NCI-H1092 (cell line): Measurements from ENCODE around the gene B3GALNT2.
"Not testable (repeated sequence)": the region's sequence is repeated elsewhere in the genome, so short reads cannot be mapped to it uniquely, and the experiment has no call there.

Experiments used
- DNase-seq: peaks from one replicate; lab custom pipeline; 2025; lab: John Stamatoyannopoulos, UW

Gene B3GALNT2

DNA sequence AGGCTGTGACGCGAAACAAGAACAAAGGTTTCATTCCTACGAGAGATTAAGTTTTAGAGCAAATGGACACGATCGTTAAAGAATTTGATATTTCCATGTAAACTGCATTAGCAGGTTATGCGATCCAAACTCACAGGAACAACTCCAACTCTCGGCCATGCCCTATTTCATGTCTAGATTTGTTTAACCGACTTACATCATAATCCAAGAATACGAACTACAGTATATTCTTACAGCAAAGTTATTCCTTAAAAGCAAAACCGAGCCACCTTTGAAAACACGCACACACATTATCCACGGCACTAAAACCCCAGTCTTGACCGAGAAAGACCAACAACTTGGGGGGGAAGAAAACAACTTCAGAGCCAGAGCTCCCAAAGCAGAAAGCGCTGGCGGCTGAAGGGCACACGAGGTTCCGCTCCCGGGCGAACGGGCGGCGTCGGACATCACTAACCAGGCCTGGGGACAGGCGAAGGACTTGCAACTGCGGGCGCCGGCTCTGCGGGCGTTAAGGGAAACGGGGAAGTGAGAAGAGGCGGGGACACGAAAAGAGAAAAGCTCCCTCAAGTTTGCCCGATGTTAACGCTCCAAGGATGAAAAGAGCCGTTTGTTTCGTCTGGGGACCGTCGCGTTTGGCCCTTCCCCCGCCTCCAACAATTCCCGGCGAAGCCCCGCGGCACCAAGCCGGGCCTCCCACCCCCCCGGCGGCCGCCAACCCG, 690 bp downstream of the B3GALNT2 start:
- DNase-seq, result peak; percentile 35

DNA sequence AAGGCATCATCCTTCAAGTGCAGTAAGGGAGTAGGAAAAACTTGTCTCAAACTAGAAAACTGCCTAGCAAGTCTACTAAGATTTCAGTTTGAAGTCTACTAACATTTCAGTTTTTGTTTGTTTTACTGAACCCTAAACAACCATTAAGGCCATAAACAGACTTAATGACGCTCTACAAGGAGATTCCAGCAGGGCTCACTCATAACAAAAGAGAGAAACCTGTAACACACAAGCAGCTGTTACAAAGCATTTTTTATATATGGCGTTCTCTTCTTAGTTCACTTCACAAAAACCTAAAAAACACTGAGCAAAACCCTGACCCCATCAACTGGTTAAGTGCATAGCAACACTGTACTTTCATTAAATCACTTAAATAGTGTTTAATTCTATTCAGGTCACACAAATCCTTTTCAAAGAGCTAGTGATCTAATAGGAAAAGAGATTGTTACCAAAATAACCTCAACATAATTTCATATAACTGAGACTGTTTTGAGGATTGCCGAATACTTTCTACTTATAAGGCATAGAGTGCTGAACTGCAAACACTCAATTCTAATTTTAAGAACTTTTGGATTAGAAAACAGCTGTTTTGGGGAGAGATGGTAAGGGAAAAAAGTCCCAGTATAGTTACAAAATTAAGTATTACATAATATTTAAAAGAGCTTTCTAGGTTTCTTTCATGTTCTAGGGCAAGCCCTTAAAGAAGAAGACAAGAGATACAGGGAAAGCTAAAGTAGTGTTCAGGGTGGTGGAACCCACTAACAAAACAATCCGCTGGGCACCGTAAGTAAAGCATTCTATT, 1.4 kb downstream of the B3GALNT2 start:
- no peak for DNase-seq

- no peak for DNase-seq
These were observed 3.2 kb downstream of the B3GALNT2 start for GRCh38 chr1:235500971-235501540.

DNA sequence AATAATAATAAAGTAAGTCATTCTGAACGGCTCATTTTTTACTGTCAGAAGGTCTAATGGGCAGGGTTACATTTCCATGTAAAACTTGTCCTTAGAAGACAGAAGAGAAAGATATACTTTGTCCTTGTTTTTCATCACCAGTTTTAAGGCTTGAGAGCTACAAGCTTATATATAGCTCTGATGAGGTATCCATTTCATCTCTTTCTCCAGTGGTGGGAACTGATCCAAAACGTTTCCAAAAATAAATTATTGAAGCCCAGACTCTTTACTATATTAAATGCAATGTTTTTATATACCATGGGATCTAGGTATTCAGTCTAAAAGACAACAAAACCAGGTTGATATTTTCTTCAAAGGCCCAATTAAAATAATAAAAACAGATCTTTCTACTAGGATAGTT, 8.7 kb downstream of the B3GALNT2 start:
- no peak for DNase-seq

GRCh38 chr1:235495030-235495429, 9.2 kb downstream of the B3GALNT2 start:
- DNase-seq, result no peak

DNA sequence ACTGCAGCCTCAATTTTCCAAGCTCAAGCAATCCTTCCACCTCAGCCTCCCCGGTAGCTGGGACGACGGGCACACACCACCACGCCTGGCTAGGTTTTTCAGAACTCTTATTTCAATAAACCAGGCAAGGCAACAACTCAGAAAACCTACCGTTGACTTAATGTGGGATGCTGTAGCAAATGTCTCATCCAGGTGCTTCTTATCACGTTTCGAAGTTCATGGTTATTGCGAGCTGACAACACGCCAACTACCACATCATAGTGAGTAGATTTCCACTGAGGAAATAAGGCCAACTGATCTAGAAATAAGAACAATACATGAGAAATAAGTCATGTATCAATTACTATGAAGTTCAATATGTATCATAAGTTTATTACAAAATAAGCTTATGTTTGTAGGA, 9.7 kb downstream of the B3GALNT2 start:
- no peak for DNase-seq

- no peak for DNase-seq
These were observed 12.6 kb downstream of the B3GALNT2 start for GRCh38 chr1:235491644-235492043.

GRCh38 chr1:235486321-235486720, 17.9 kb downstream of the B3GALNT2 start:
- no peak for DNase-seq

GRCh38 chr1:235485558-235485957, 18.7 kb downstream of the B3GALNT2 start:
- DNase-seq, result no peak

GRCh38 chr1:235483090-235483489, 21.2 kb downstream of the B3GALNT2 start:
- no peak for DNase-seq

- no peak for DNase-seq
These were observed 30.4 kb downstream of the B3GALNT2 start for GRCh38 chr1:235473806-235474205.

DNA sequence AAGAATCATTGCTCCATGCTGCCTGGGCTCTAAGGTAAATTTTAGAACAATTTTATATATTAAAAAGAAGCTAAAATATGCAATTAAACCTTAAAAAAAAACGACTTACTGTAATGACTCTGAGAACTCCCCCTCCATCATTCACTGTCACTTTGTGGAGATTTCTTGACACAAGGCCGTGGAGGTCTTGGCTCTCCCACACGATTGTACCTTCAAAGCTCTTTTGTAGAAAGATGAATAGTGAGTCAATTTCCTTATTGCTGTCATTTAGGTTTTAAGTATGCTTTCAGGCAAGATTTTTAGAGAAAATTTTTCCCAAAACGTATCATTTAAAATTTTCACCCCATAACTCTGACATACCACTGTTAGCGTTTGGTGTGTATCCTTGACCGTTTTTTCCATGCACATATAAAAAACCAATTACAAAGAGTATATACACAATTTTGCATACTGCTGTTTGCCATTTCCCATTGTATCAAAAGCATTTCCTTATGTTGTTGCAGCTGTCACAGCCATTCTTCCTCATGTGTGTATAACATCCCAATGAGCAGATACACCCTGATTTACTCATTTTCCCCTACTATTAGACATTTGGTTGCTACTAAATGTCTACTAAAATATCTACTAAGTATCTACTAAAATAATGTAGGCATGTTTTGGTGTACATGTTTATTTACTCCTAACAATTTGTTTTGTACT, 33.4 kb downstream of the B3GALNT2 start:
- DNase-seq, result no peak

DNA sequence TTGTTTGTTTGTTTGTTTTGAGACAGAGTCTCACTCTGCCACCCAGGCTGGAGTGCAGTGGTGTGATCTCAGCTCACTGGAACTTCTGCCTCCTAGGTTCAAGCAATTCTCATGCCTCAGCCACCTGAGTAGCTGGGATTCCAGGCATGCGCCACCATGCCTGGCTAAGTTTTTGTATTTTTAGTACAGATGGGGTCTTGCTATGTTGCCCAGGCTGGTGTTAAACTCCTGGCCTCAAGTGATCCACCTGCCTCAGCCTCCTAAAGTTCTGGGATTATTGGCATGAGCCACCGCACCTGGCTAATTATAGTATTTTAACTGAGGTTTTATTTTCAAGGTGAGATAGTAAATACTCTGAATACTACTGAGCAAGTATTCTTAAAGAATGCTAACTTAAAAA, 34.4 kb downstream of the B3GALNT2 start:
- not testable (repeated sequence) for DNase-seq

DNA sequence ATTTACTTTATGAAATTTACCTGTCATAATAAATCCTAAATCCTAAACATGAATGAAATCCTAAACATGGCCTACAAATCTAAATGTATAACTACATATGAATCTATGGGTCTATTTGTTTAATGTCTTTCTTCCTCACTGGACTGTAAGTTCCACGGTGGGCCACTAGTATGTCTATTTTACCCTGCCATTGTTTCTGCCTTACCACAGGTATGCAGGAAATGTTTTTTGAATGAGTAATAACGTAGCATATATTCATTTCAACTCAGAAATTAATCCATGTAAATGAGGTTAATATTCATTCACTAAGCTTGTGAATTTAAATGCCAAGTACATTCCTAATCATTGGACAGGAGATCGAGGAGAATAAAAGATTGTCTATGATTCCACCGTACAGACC, 35.3 kb downstream of the B3GALNT2 start:
- no peak for DNase-seq

DNA sequence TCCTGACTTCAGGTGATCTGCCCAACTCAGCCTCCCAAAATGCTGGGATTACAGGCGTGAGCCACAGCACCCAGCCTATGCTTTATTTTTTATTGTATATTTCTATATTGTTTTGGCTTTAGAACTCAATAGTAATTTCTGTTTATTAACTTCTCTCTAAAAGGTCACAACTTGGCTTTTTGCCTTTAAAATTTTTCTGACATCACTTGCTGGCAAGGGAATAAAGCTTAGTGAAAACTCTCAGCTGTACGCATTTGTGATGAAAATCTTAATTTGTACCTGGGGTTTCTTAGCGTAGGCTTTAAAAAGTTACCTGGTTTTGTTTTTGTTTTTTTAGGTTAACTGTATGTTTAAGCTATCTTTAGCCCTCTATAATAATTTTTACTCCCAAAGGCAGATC, 36.2 kb downstream of the B3GALNT2 start:
- DNase-seq, result no peak

- no peak for DNase-seq
These were observed 39.2 kb downstream of the B3GALNT2 start for GRCh38 chr1:235465066-235465465.

GRCh38 chr1:235462832-235463231, 41.4 kb downstream of the B3GALNT2 start:
- not testable (repeated sequence) for DNase-seq

- DNase-seq, result no peak
These were observed 42.3 kb downstream of the B3GALNT2 start for GRCh38 chr1:235461954-235462353.

DNA sequence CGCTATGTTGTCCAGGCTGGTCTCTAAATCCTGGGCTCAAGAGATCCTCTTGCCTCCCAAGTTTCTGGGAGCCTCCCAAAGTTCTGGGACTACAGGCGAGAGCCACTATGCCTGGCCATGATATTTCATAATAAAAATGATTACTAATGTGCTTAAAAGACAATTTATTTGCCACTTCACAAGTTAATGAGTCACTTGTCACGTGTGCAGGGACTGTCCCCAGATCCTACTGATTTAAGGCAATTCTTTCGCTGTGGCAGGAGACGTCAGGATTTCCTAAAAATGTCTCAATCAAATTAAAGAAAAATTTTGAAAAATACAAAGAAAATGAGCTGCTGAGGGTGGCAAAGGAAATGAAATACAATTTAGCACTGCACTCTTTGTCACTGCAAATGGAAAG, 43.5 kb downstream of the B3GALNT2 start:
- no peak for DNase-seq

DNA sequence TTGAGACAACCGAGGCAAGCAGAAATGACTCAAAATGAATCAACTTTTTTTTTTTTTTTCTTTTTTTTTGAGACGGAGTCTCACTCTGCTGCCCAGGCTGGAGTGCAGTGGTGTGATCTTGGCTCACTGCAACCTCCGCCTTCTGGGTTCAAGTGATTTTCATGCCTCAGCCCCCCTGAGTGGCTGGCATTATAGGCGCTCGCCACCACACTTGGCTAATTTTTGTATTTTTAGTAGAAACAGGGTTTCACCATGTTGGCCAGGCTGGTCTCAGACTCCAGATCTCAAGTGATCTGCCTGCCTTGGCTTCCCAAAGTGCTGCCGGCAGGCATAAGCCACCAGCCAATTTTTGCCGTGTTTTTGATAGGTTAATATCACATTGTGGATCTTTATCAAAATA, 46.4 kb downstream of the B3GALNT2 start:
- not testable (repeated sequence) for DNase-seq

DNA sequence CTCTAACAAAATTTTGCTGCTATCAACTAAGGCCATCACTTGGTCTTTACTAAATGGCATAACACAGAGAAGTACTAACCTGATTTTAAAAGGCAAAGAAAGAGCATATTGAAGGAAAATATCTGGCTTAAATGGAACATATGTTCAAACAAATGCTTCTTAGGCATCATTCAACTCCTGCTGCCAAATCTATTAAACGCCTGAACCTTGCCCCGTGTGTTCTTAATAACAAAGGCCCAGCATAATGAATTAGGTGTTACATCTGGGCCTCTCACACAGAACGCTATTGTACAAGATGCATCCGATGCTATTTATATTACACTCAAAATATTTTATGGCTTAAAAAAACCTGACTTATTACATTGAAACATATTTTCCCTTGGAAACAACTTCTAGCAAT, 48.4 kb downstream of the B3GALNT2 start:
- no peak for DNase-seq

- no peak for DNase-seq
These were observed 49.2 kb downstream of the B3GALNT2 start for GRCh38 chr1:235455097-235455496.

DNA sequence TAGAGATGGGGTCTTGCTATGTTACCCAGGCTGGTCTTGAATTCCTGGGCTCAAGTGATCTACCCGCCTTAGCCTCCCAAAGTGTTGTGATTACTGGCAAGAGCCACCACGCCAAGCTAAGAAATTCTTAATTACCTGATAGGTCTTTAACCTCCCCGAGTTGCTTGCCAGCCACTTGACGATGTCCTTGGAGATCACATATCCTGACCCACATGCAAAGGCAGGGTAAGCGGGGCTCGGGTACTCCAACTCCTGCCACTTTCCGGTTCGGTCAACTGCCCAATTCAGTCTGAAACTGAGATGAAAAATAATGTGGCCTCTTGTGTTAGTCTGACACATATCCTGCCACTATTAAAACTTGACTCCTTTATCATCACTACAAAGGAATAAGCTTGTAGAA, 50.2 kb downstream of the B3GALNT2 start:
- DNase-seq, result no peak
